H1 (cell line): ENCODE data around the gene PRSS48. TPM values are rescaled to one million over a fixed set of nuclear protein-coding genes. Genes with fewer than 3 reads are reported as not detected.

Source experiments
- CTCF ChIA-PET: fragments of 300-600 bp; sonication (Branson Sonifier 250); formaldehyde crosslinking; loops from one replicate; lab custom pipeline; 2021; ENCODE audit not compliant: partially characterized antibody; lab: Charles Lee
- POLR2A ChIA-PET: fragments of 300-600 bp; sonication (Branson Sonifier 250); formaldehyde crosslinking; loops from one replicate; lab custom pipeline; 2021; ENCODE audit warnings: inconsistent platforms; ENCODE audit not compliant: partially characterized antibody; lab: Charles Lee
- DNase-seq, 2 experiments: peaks; one replicate each; pipeline versions ENCODE4 v3.0.0 to v3.0.0-alpha.2; 2010 to 2022; ENCODE audit warnings: low spot score in 2 of 2, low read depth in 1 of 2, mixed read lengths in 1 of 2
- FAIRE-seq: peaks from 2 replicates; lab custom pipeline; 2011; peaks lifted over from hg19 to GRCh38; lab: Jason Lieb, UNC
- H2AFZ ChIP-seq: 2 replicates; pipeline ENCODE4 v1.8.1; 2012; ENCODE audit warnings: low read length, inconsistent platforms
- H2AK5ac ChIP-seq: 2 replicates; pipeline ENCODE4 v1.6.1; 2013; ENCODE audit warnings: low read depth, low read length
- H2BK120ac ChIP-seq: replicated peaks from 2 replicates; pipeline ENCODE3; 2013; ENCODE audit warnings: low read depth, low read length, inconsistent platforms
- H2BK12ac ChIP-seq: 2 replicates; pipeline ENCODE4 v1.6.1; 2013; ENCODE audit warnings: low read depth, low read length
- H2BK15ac ChIP-seq: 2 replicates; pipeline ENCODE4 v1.6.1; 2013; ENCODE audit warnings: low read length
- H2BK20ac ChIP-seq: 2 replicates; pipeline ENCODE4 v1.6.1; 2013; ENCODE audit warnings: low read length
- H2BK5ac ChIP-seq: 2 replicates; pipeline ENCODE4 v1.6.1; 2013; ENCODE audit warnings: low read depth, low read length
- H3K14ac ChIP-seq: 2 replicates; pipeline ENCODE4 v1.6.1; 2013; ENCODE audit warnings: inconsistent platforms; ENCODE audit not compliant: insufficient read length
- H3K18ac ChIP-seq: 2 replicates; pipeline ENCODE4 v1.6.1; 2013; ENCODE audit warnings: low read length; ENCODE audit errors: extremely low read depth
- H3K23ac ChIP-seq: 2 replicates; pipeline ENCODE4 v1.6.1; 2013; ENCODE audit warnings: inconsistent platforms; ENCODE audit not compliant: insufficient read length
- H3K23me2 ChIP-seq: 2 replicates; pipeline ENCODE4 v1.6.1; 2013; ENCODE audit warnings: low read depth, low read length
- H3K27ac ChIP-seq: 2 replicates; pipeline ENCODE4 v1.6.1; 2011; ENCODE audit warnings: low read depth, low read length, inconsistent platforms
- H3K27me3 ChIP-seq, 4 experiments: replicated peaks in 1 of 4; 1 replicate in 1 of 4; 2 replicates in 3 of 4; pipeline versions ENCODE4 v1.6.1 to v1.8.1; 2011 to 2013; ENCODE audit warnings: low read length in 3 of 4, mild to moderate bottlenecking in 3 of 4, inconsistent platforms in 2 of 4, mixed read lengths in 2 of 4, moderate library complexity in 1 of 4; ENCODE audit not compliant: control insufficient read depth in 3 of 4, insufficient read depth in 3 of 4; ENCODE audit errors: extremely low read depth in 1 of 4
- H3K36me3 ChIP-seq, 4 experiments: 2 replicates each; pipeline versions ENCODE4 v1.6.1 to v1.8.1; 2011 to 2013; ENCODE audit warnings: mild to moderate bottlenecking in 4 of 4, low read length in 3 of 4, moderate library complexity in 2 of 4, control low read depth in 1 of 4, inconsistent platforms in 1 of 4; ENCODE audit not compliant: insufficient read depth in 4 of 4, control insufficient read depth in 2 of 4
- H3K4ac ChIP-seq: replicated peaks from 2 replicates; pipeline ENCODE3; 2013; ENCODE audit warnings: low read length, low read depth, mixed read lengths, inconsistent platforms; ENCODE audit not compliant: insufficient read length
- H3K4me1 ChIP-seq, 4 experiments: replicated peaks in 1 of 4; 1 replicate in 1 of 4; 2 replicates in 3 of 4; pipeline versions ENCODE4 v1.6.1 to v1.8.1; 2011 to 2013; ENCODE audit warnings: low read length in 3 of 4, inconsistent platforms in 2 of 4, mixed read lengths in 1 of 4; ENCODE audit not compliant: insufficient read depth in 4 of 4, control insufficient read depth in 3 of 4
- H3K4me2 ChIP-seq, 2 experiments: 2 replicates each; pipeline versions ENCODE4 v1.6.1 to v1.8.1; 2011 to 2013; ENCODE audit warnings: low read depth in 2 of 2, low read length in 2 of 2, control low read depth in 1 of 2, inconsistent platforms in 1 of 2, mild to moderate bottlenecking in 1 of 2; ENCODE audit not compliant: insufficient read depth in 1 of 2
- H3K4me3 ChIP-seq, 4 experiments: fragments of 200-600, 300-600 bp in 1 of 4; sonication (generic), shearing (Covaris generic), sonication (Bioruptor Twin) in 1 of 4; 2 replicates each; pipeline versions ENCODE4 v1.5.1 to v1.8.1; 2011 to 2016; ENCODE audit warnings: low read length in 4 of 4, low read depth in 3 of 4, control low read depth in 2 of 4, inconsistent platforms in 2 of 4, mild to moderate bottlenecking in 2 of 4, mixed read lengths in 1 of 4, moderate library complexity in 1 of 4; ENCODE audit not compliant: insufficient read depth in 2 of 4; ENCODE audit errors: extremely low read depth in 1 of 4
- H3K56ac ChIP-seq: replicated peaks from 2 replicates; pipeline ENCODE3; 2013; ENCODE audit warnings: low read depth, mild to moderate bottlenecking, mixed read lengths, low read length, inconsistent platforms; ENCODE audit not compliant: insufficient read length
- H3K79me1 ChIP-seq: 2 replicates; pipeline ENCODE4 v1.6.1; 2013; ENCODE audit warnings: low read depth, low read length, control low read depth
- H3K79me2 ChIP-seq, 2 experiments: 2 replicates each; pipeline versions ENCODE4 v1.6.1 to v1.8.1; 2012 to 2013; ENCODE audit warnings: low read length in 2 of 2, mild to moderate bottlenecking in 2 of 2, inconsistent platforms in 1 of 2; ENCODE audit not compliant: insufficient read depth in 2 of 2, control insufficient read depth in 1 of 2
- H3K9ac ChIP-seq, 4 experiments: replicated peaks in 1 of 4; 1 replicate in 1 of 4; 2 replicates in 3 of 4; pipeline versions ENCODE4 v1.6.1 to v1.8.1; 2011 to 2013; ENCODE audit warnings: low read depth in 3 of 4, low read length in 3 of 4, control low read depth in 2 of 4, mild to moderate bottlenecking in 2 of 4, moderate library complexity in 2 of 4, inconsistent platforms in 1 of 4; ENCODE audit errors: extremely low read depth in 1 of 4
- H3K9me3 ChIP-seq, 2 experiments: 2 replicates each; pipeline versions ENCODE4 v1.6.1 to v1.8.1; 2012 to 2013; ENCODE audit warnings: mild to moderate bottlenecking in 2 of 2, moderate library complexity in 2 of 2, control low read depth in 1 of 2, inconsistent platforms in 1 of 2, low read depth in 1 of 2, low read length in 1 of 2, mixed read lengths in 1 of 2; ENCODE audit not compliant: insufficient read depth in 2 of 2
- H4K20me1 ChIP-seq, 2 experiments: replicated peaks in 1 of 2; 2 replicates each; pipeline versions ENCODE3 to v1.8.1; 2011 to 2013; ENCODE audit warnings: inconsistent platforms in 2 of 2, low read length in 2 of 2, mild to moderate bottlenecking in 1 of 2; ENCODE audit not compliant: insufficient read depth in 2 of 2, control insufficient read depth in 1 of 2
- H4K5ac ChIP-seq: 2 replicates; pipeline ENCODE4 v1.6.1; 2013; ENCODE audit warnings: low read length, low read depth, mixed read lengths, inconsistent platforms; ENCODE audit not compliant: insufficient read length
- H4K8ac ChIP-seq: 2 replicates; pipeline ENCODE4 v1.8.0; 2013; ENCODE audit warnings: mild to moderate bottlenecking, moderate library complexity, low read length, inconsistent platforms; ENCODE audit not compliant: insufficient read depth; ENCODE audit errors: extremely low read depth
- H4K91ac ChIP-seq: replicated peaks from 2 replicates; pipeline ENCODE3; 2013; ENCODE audit warnings: low read length, mixed read lengths, inconsistent platforms; ENCODE audit not compliant: insufficient read length
- CBX5 ChIP-seq: fragments of 300-800, 300-1000 bp; sonication (generic); IDR thresholded peaks from 2 replicates; pipeline ENCODE4 v1.7.1; 2016; ENCODE audit warnings: antibody characterized with exemption, low read length, low read depth
- CREB1 ChIP-seq: IDR thresholded peaks from 2 replicates; pipeline ENCODE4 v1.6.1; 2012; ENCODE audit warnings: inconsistent platforms
- E2F6 ChIP-seq: IDR thresholded peaks from 2 replicates; pipeline ENCODE4 v1.6.1; 2012; ENCODE audit warnings: inconsistent platforms
- HDAC2 ChIP-seq, 2 experiments: fragments of 300-600 bp in 1 of 2; sonication (generic) in 1 of 2; IDR thresholded peaks; 2 replicates each; pipeline ENCODE4 v1.6.1; 2011 to 2012; ENCODE audit warnings: low read depth in 2 of 2, low read length in 2 of 2, mild to moderate bottlenecking in 2 of 2, moderate library complexity in 2 of 2, borderline replicate concordance in 1 of 2, inconsistent platforms in 1 of 2
- HDAC6 ChIP-seq: IDR thresholded peaks from one replicate; pipeline ENCODE4 v1.7.1; 2012; ENCODE audit warnings: low read depth, mild to moderate bottlenecking, inconsistent platforms, low read length, moderate library complexity
- JUN ChIP-seq: IDR thresholded peaks from 2 replicates; pipeline ENCODE4 v1.6.1; 2011; ENCODE audit warnings: low read depth, mild to moderate bottlenecking, improper control_type of control experiment, low read length
- MAFK ChIP-seq: IDR thresholded peaks from 2 replicates; pipeline ENCODE4 v1.6.1; 2012; ENCODE audit warnings: low read depth, mild to moderate bottlenecking, improper control_type of control experiment, low read length
- MAX ChIP-seq: IDR thresholded peaks from 2 replicates; pipeline ENCODE4 v1.6.1; 2012; ENCODE audit warnings: inconsistent platforms
- POLR2AphosphoS5 ChIP-seq: IDR thresholded peaks from 2 replicates; pipeline ENCODE4 v1.6.1; 2011; ENCODE audit warnings: low read depth, low read length
- RFX5 ChIP-seq: IDR thresholded peaks from 2 replicates; pipeline ENCODE4 v1.6.1; 2011; ENCODE audit warnings: low read depth, low read length, improper control_type of control experiment, borderline replicate concordance
- SIRT6 ChIP-seq: IDR thresholded peaks from one replicate; pipeline ENCODE4 v1.7.1; 2012; ENCODE audit warnings: low read length, inconsistent platforms
- SP1 ChIP-seq: IDR thresholded peaks from 2 replicates; pipeline ENCODE4 v1.6.1; 2011; ENCODE audit warnings: low read depth, low read length
- SP4 ChIP-seq: IDR thresholded peaks from 2 replicates; pipeline ENCODE4 v1.6.1; 2012; ENCODE audit warnings: low read length, inconsistent platforms
- TEAD4 ChIP-seq: IDR thresholded peaks from 2 replicates; pipeline ENCODE4 v1.6.1; 2012; ENCODE audit warnings: low read depth, low read length, inconsistent platforms, mixed read lengths
- WGBS, 2 experiments: shearing (Covaris generic) in 1 of 2; methylation state at CpG; one replicate each; pipeline versions ENCODE4 v1.1.6 to v1.1.7; 2013 to 2015; ENCODE audit warnings: low lambda C conversion rate in 2 of 2, mixed read lengths in 2 of 2, inconsistent platforms in 1 of 2, low coverage in 1 of 2, missing lambda C conversion rate in 1 of 2; ENCODE audit not compliant: insufficient replicate concordance in 2 of 2, insufficient coverage in 1 of 2, insufficient read length in 1 of 2; ENCODE audit errors: extremely low coverage in 1 of 2, missing lambda C conversion rate in 1 of 2; 5-methylcytosine and 5-hydroxymethylcytosine counted together
- polyA plus RNA-seq, 7 experiments: library from polyadenylated mRNA; depleted of rRNA in 3 of 7; stranded (reverse) in 5 of 7; unstranded in 2 of 7; fragments of >200 nt in 5 of 7; fragments of 200-250 nt in 2 of 7; gene quantifications; 1 replicate in 5 of 7; 2 replicates in 1 of 7; 4 replicates in 1 of 7; pipeline versions ENCODE4 v1.2.1 to v1.2.3, GENCODE V29; 2011 to 2013; ENCODE audit warnings: missing spikeins in 2 of 7, mixed read lengths in 2 of 7
- total RNA-seq: library from RNA; stranded (reverse); fragmentation: NEBNext Ultra II Directional; extraction: Animal tissue kit (Norgen Biotek cat#: 25700); gene quantifications from 2 replicates; pipeline ENCODE4 v1.2.1, GENCODE V29; 2021

Gene PRSS48
- total and polyA plus RNA-seq, 2 of the 8 experiments (the other 6 are each of a cell fraction or from before 2014, with no cell fraction given): not detected

GRCh38 chr4:151267104-151267503 is 9.9 kb upstream of the PRSS48 start:
- Histone ChIP-seq H3K56ac (no peak overlapping the region), H3K27ac (no peak overlapping the region), H3K79me2 (peaks cover 0 to 35% of the 10 kb centered on the region in 2 experiments; a peak in 2 of 4 replicates), H2BK15ac (no peak overlapping the region), H3K27me3 (no peaks in the 10 kb centered on the region), H3K23ac (no peak overlapping the region), H2BK20ac (no peak overlapping the region), H3K9me3 (peaks cover 0 to 4% of the 10 kb centered on the region in 2 experiments; a peak in 1 of 4 replicates), H2BK12ac (no peak overlapping the region), H2AFZ (no peak overlapping the region), H3K9ac (no peak overlapping the region), H3K79me1 (peaks cover 2% of the 10 kb centered on the region), H3K4ac (no peak overlapping the region), H3K4me2 (no peak overlapping the region), H2BK120ac (no peak overlapping the region), H3K23me2 (no peaks in the 10 kb centered on the region), H4K5ac (no peak overlapping the region), H2BK5ac (no peak overlapping the region), H3K4me3 (no peak overlapping the region), H3K36me3 (peaks cover 0 to 4% (median 0%) of the 10 kb centered on the region in 4 experiments; a peak in 1 of 8 replicates), H4K91ac (no peak overlapping the region), H3K18ac (no peak overlapping the region), H3K14ac (no peak overlapping the region), H4K8ac (no peak overlapping the region), H4K20me1 (peaks cover 0 to 2% of the 10 kb centered on the region in 2 experiments), H2AK5ac (no peak overlapping the region), H3K4me1 (no peaks in the 10 kb centered on the region)
- ChIA-PET POLR2A (interaction anchor here (0.6 kb wide), 1 partner anchor 13 kb away, joined by 3 read pairs; no protein-coding TSS in a partner anchor), CTCF (interaction anchor here (0.5 to 4.9 kb wide), 6 partner anchors 9 to 292 kb away, joined by 3 to 52 read pairs (median 3); partner anchors contain the start of gene PRSS48)
- FAIRE-seq (no peak), DNase-seq (no peak)
- WGBS, 2 experiments: 84% methylated on average over 4 of the region's 4 CpGs; no CpG with 5 or more reads in 1 of the 2 experiments
- TF ChIP-seq JUN (no peak), SIRT6 (no peak), TEAD4 (no peak), MAFK (no peak), SP1 (no peak), CBX5 (no peak), E2F6 (no peak), CREB1 (no peak), MAX (no peak), HDAC2 (IDR thresholded peaks at IDR 0.05; ENCODE audit: borderline replicate concordance in 1 of 2, low read depth in 2 of 2, low read length in 2 of 2) (no peak), SP4 (no peak), HDAC6 (no peak), RFX5 (no peak), POLR2AphosphoS5 (no peak)
